ENCODE data around the gene ZNF283.

ZNF283 gene

DNA sequence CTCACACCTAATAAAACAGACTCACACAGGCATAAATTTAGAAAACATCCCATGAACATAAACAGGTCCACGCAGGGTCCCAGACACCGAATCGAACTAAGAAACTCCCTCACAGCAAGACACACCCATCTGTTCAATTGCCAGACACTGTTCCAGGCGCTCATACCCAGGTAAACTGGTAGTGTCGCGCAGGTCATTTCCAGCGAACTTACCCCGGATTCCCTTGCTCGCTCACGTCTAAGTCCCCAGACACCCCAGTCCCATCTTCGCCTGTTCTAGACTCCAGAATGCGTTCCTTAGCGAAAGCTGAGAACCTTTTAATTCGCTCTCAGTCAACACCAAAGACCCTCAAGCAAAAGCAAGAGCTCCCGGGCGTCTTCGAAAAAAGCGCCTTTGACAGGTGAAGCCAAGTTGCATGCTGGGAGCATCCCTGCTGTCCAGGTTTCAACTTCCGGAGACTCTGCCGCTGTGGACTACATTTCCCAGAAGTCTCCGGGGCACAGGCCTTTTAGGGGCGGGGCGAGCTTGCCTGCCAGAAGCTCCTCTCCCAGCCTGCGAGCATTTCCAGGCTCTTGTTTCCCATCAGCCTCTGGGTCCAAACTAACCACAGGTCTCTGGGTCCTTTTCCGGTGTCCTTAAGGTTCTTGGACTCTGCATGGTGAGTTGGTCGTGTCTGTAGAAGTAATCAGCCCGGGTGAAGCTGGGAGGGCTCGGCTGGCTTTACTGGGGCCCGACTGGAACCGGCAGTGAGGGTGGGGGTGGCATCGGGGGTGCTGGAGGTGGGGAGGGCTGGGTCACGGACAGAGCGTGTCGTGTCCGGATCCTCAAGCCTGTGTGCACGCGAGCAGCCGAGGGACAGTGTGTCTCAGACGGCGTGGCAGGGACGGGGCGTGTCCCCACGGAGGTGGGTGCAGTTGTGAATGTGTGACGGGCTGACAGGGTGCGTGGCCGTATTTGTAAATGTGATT, at the start of gene ZNF283:
Gene ZNF283 (plus strand): TSS at position 535 of the 968 bp plus-strand sequence. CDS start 6,184 bp downstream, outside the sequence.
- DNase-seq (ENCODE audit: low read depth), result peak; percentile 77
- peak within 1 kb of the TSS; percentile 72 for H3K4me3 ChIP-seq (ENCODE audit: low read depth, low read length)
- TF ChIP-seq, protein P1, sequence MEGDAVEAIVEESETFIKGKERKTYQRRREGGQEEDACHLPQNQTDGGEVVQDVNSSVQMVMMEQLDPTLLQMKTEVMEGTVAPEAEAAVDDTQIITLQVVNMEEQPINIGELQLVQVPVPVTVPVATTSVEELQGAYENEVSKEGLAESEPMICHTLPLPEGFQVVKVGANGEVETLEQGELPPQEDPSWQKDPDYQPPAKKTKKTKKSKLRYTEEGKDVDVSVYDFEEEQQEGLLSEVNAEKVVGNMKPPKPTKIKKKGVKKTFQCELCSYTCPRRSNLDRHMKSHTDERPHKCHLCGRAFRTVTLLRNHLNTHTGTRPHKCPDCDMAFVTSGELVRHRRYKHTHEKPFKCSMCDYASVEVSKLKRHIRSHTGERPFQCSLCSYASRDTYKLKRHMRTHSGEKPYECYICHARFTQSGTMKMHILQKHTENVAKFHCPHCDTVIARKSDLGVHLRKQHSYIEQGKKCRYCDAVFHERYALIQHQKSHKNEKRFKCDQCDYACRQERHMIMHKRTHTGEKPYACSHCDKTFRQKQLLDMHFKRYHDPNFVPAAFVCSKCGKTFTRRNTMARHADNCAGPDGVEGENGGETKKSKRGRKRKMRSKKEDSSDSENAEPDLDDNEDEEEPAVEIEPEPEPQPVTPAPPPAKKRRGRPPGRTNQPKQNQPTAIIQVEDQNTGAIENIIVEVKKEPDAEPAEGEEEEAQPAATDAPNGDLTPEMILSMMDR (IDR thresholded peaks at IDR 0.05; ENCODE audit: control insufficient read depth, extremely low read depth, insufficient read depth), result no peak

DNA sequence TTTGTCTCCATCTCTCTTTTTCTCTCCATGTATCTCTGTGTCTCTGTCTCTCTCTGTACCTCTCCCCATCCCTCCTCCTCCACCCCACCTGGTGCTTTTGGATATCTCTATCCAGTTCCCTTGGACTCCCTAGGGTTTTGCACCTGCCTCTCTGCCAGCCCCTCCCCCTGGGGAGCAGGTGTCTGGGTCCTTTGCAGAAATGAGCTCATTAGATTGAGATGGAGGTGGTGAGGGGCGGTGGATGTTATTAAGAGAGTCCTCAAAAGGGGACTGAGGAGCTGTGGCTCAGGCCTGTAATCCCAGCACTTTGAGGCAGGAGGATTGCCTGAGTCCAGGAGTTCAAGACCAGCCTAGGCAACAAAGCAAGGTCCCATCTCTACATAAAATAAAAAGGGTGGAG, 48.5 kb upstream of the ZNF283 start:
- no peak for DNase-seq (ENCODE audit: low read depth)
- H3K4me3 ChIP-seq (ENCODE audit: low read depth, low read length), result no peak overlapping the region
- TF ChIP-seq, protein P1 (IDR thresholded peaks at IDR 0.05; ENCODE audit: control insufficient read depth, extremely low read depth, insufficient read depth), result no peak

DNA sequence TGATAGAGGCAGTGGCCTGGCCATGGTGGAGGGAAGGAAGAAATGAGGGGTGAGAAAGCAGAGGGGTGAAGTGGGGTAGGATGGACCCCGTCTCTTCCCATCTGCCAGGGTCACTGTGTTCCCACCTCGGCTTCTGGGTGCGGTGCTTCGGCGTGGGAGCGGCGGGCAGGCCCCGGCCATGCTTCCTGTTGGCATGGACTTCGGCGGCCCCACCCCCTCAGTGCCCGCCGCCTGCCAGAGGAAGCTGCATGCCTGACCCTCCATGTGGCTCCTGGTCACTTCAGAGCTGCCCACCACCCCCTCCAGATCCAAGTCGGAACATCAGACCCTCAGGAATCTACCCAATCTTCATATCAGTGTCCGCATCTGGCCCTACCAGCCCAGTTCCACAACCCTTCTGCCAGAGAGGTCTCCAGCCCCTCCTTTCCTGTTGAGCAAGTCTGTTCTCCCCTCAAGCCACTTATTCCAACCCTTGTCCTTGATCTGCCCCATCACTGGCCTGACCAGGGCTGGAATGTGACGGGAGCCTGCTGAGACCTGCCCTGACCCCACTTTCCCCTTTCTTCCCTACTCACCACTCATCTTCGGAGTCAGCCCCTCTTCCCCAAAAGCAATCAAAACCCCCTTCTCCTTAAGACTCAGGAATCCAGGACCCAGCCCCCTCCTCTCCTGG, 47.8 kb upstream of the ZNF283 start:
- DNase-seq (ENCODE audit: low read depth), result no peak
- H3K4me3 ChIP-seq (ENCODE audit: low read depth, low read length), result no peak overlapping the region
- TF ChIP-seq, protein P1 (IDR thresholded peaks at IDR 0.05; ENCODE audit: control insufficient read depth, extremely low read depth, insufficient read depth), result no peak

DNA sequence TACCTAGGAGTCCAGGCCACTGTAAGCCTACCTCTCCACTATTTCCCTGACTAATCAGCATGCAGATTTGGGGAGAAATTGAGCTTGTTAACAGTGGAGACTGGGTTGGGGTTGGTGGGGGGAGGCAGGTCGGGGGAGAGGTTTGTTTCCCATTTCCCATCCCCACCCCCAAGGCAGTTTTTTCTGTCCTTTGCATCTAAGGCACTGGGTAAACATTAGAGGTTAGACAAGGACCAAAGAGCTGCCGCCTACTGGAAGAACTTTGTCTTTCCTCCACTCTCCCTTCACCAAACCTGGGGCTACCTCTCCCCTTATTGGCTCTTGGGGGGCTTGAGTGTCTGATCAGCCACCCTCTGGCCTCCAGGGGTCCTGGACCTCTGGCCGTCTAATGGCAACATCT, 47.3 kb upstream of the ZNF283 start:
- TF ChIP-seq, protein P1 (IDR thresholded peaks at IDR 0.05; ENCODE audit: control insufficient read depth, extremely low read depth, insufficient read depth), result no peak
- no peak for DNase-seq (ENCODE audit: low read depth)
- H3K4me3 ChIP-seq (ENCODE audit: low read depth, low read length), result no peak overlapping the region

DNA sequence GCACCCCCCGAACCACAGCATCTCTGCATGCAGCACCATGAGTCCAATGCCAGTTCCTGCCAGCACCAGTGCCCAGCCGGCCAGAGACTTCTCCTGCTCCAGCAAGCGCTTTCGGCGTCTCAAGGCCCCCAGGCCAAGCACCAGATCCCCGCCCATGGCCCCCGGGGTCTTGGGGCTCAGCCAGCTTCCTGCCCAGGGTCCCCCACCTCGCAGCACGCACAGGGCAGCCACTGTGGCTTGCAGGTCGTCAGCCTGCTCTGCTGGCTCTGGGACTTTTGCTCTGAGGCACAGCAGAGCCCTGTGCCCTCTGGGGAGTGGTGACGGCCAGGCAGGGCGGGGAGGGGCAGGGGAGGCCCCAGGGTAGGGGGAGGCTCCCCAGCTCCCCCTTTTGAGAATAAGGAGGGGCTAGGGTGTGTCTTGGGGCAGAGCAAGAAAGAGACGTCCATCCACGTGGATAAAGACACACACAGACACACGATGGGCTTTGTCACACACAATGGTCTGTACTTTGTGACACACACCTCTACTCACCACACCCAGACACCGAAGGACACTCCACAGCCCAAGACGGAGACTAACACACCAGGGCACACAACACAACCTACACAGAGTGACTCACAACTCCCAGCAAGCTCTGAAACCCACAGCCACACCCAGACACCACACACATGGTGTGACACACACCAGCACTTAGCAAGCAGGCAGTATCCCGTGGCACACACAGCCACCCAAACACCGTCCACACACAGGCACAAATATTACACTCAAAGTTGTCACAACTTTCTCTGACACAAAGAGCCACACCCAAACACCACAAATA, 46.2 kb upstream of the ZNF283 start, which contains the start of gene KCNN4:
Gene KCNN4 (minus strand): TSS at position 268 of the 820 bp plus-strand sequence. CDS start 112 bp downstream, at position 156.
- TF ChIP-seq, protein P1 (IDR thresholded peaks at IDR 0.05; ENCODE audit: control insufficient read depth, extremely low read depth, insufficient read depth), result no peak
- no peak within 1 kb of the TSS for H3K4me3 ChIP-seq (ENCODE audit: low read depth, low read length)
- no peak for DNase-seq (ENCODE audit: low read depth)

DNA sequence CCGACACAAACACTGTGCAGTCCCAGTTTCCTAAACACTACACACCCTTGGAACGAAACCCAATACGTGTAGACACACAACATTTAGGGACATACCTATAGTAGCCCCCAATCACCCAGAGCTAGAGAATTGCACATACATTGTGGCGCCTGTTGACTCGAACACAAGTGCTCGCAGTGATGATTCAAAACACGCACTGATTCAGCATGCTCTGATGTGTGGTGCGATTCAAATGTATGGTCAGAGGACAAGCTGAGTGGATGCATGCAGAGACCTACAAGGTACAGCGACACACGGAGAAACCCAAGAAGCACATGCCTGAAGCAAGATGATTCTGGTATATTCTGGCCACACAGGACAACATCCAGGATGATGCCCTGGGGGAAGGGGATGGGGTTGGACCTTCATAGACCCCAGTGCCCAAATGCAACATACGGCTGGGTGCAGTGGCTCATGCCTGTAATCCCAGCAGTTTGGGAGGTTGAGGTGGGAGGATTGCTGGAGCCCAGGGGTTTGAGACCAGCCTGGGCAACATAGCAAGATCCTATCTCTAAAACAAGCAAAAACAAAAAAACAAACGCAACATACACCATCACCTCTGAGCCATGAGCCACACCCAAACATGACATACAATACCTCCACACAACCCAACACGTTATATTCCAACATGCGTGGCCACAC, 45.4 kb upstream of the ZNF283 start:
- TF ChIP-seq, protein P1 (IDR thresholded peaks at IDR 0.05; ENCODE audit: control insufficient read depth, extremely low read depth, insufficient read depth), result no peak
- H3K4me3 ChIP-seq (ENCODE audit: low read depth, low read length), result no peak overlapping the region
- DNase-seq (ENCODE audit: low read depth), result no peak
